ENCODE data around the gene PRDM16.
A peak's percentile ranks its signal among the peaks of the same experiment; 100 is the strongest.

PRDM16 gene

DNA sequence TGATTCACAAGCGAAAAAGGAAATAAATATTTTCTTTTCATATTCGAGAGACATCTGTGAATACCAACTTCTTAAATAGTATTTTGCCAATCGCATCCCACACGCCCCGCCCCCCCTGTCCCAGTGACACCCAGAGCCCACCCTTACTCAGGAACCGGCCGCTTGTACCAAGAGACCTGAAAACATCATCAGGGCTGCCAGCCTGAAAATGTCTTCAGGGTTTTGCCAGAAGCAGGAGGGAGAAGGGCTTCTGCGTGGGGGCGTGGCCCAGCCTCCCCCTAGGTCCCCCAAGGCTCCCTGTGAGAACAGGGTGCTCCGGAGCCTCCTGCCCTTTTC is 126.4 kb downstream of the PRDM16 start:
- Histone ChIP-seq H2BK12ac (ENCODE audit: low read length) (peak overlapping the region; percentile 91), H3K4me1 (ENCODE audit: control insufficient read depth in 2 of 2, insufficient read depth in 1 of 2, low read depth in 1 of 2, low read length in 2 of 2) (peaks cover 0 to 28% of the 10 kb centered on the region in 2 donors)
- DNase-seq (ENCODE audit: low spot score): no peak

GRCh38 chr1:3195966-3196515 is 127.0 kb downstream of the PRDM16 start:
- H3K18ac ChIP-seq (ENCODE audit: low read length): peak overlapping the region; percentile 98
- H2BK120ac ChIP-seq (ENCODE audit: low read depth, low read length): peak overlapping the region; percentile 98
- H3K14ac ChIP-seq (ENCODE audit: low read length): peak overlapping the region; percentile 87
- H4K91ac ChIP-seq (ENCODE audit: low read depth, low read length, poor library complexity): peak overlapping the region; percentile 88
- H3K4me2 ChIP-seq (ENCODE audit: insufficient read depth, low read length, poor library complexity, severe bottlenecking): no peak overlapping the region
- peak overlapping the region; percentile 16 for H2BK5ac ChIP-seq (ENCODE audit: low read length)
- peak overlapping the region; percentile 100 for H2AK5ac ChIP-seq (ENCODE audit: low read depth, low read length)
- H3K9ac ChIP-seq (ENCODE audit: low read depth, low read length, poor library complexity): no peak overlapping the region
- H3K23ac ChIP-seq (ENCODE audit: low read depth, low read length, poor library complexity): peak overlapping the region; percentile 77
- H4K8ac ChIP-seq (ENCODE audit: low read depth, low read length): peak overlapping the region; percentile 55
- no peak overlapping the region for H2AFZ ChIP-seq (ENCODE audit: low read length)
- no CpG with 5 or more reads among the region's 10 CpGs for WGBS, 2 donors (ENCODE audit: extremely low coverage in 2 of 2, insufficient read length in 2 of 2, insufficient replicate concordance in 1 of 2)
- H3K4me3 ChIP-seq (ENCODE audit: low read length in 2 of 2): no peak overlapping the region
- peaks cover 0 to 22% (median 0%) of the 10 kb centered on the region in 3 experiments for H3K27me3 ChIP-seq (ENCODE audit: control insufficient read depth in 3 of 3, insufficient read depth in 3 of 3, low read depth in 1 of 3, low read length in 3 of 3)
- no peak for DNase-seq (ENCODE audit: low spot score)
- H3K4me1 ChIP-seq (ENCODE audit: control insufficient read depth in 2 of 2, insufficient read depth in 1 of 2, low read depth in 1 of 2, low read length in 2 of 2): peaks cover 0 to 28% of the 10 kb centered on the region in 2 donors
- H2BK12ac ChIP-seq (ENCODE audit: low read length): peak overlapping the region; percentile 91
- peaks cover 4% of the 10 kb centered on the region for H3K79me1 ChIP-seq (ENCODE audit: low read depth, low read length)
- H3K9me3 ChIP-seq (replicated peaks in 1 of 2; ENCODE audit: control insufficient read depth in 2 of 2, insufficient read depth in 1 of 2, low read depth in 1 of 2, low read length in 2 of 2): peaks cover 0 to 14% of the 10 kb centered on the region in 2 donors
- H3K27ac ChIP-seq (replicated peaks; ENCODE audit: low read length): no peak overlapping the region
- no peak overlapping the region for H3K4ac ChIP-seq (ENCODE audit: low read length)
- H2BK15ac ChIP-seq (ENCODE audit: low read length): peak overlapping the region; percentile 98
- no peaks in the 10 kb centered on the region for H3K36me3 ChIP-seq (replicated peaks in 1 of 2; ENCODE audit: control insufficient read depth in 2 of 2, insufficient read depth in 2 of 2, low read length in 2 of 2)

More for the DNA sequence above, 126.4 kb downstream of the PRDM16 start:
- H4K91ac ChIP-seq (ENCODE audit: low read depth, low read length, poor library complexity): no peak overlapping the region
- H2AFZ ChIP-seq (ENCODE audit: low read length): no peak overlapping the region
- H3K9ac ChIP-seq (ENCODE audit: low read depth, low read length, poor library complexity): no peak overlapping the region
- peak overlapping the region; percentile 16 for H2BK5ac ChIP-seq (ENCODE audit: low read length)
- H3K4ac ChIP-seq (ENCODE audit: low read length): no peak overlapping the region
- H3K27ac ChIP-seq (replicated peaks; ENCODE audit: low read length): no peak overlapping the region
- no peaks in the 10 kb centered on the region for H3K36me3 ChIP-seq (replicated peaks in 1 of 2; ENCODE audit: control insufficient read depth in 2 of 2, insufficient read depth in 2 of 2, low read length in 2 of 2)
- H4K8ac ChIP-seq (ENCODE audit: low read depth, low read length): no peak overlapping the region
- H3K23ac ChIP-seq (ENCODE audit: low read depth, low read length, poor library complexity): peak overlapping the region; percentile 77
- H3K9me3 ChIP-seq (replicated peaks in 1 of 2; ENCODE audit: control insufficient read depth in 2 of 2, insufficient read depth in 1 of 2, low read depth in 1 of 2, low read length in 2 of 2): peaks cover 0 to 17% of the 10 kb centered on the region in 2 donors
- no peak overlapping the region for H2BK15ac ChIP-seq (ENCODE audit: low read length)
- no peak overlapping the region for H3K4me2 ChIP-seq (ENCODE audit: insufficient read depth, low read length, poor library complexity, severe bottlenecking)
- WGBS, 2 donors (ENCODE audit: extremely low coverage in 2 of 2, insufficient read length in 2 of 2, insufficient replicate concordance in 1 of 2): no CpG with 5 or more reads among the region's 10 CpGs
- H3K4me3 ChIP-seq (ENCODE audit: low read length in 2 of 2): no peak overlapping the region
- peak overlapping the region; percentile 64 for H3K14ac ChIP-seq (ENCODE audit: low read length)
- H2AK5ac ChIP-seq (ENCODE audit: low read depth, low read length): peak overlapping the region; percentile 100
- peak overlapping the region; percentile 1 for H3K18ac ChIP-seq (ENCODE audit: low read length)
- peaks cover 4% of the 10 kb centered on the region for H3K79me1 ChIP-seq (ENCODE audit: low read depth, low read length)
- H2BK120ac ChIP-seq (ENCODE audit: low read depth, low read length): peak overlapping the region; percentile 98
- H3K27me3 ChIP-seq (ENCODE audit: control insufficient read depth in 3 of 3, insufficient read depth in 3 of 3, low read depth in 1 of 3, low read length in 3 of 3): peaks cover 0 to 28% (median 0%) of the 10 kb centered on the region in 3 experiments

DNA sequence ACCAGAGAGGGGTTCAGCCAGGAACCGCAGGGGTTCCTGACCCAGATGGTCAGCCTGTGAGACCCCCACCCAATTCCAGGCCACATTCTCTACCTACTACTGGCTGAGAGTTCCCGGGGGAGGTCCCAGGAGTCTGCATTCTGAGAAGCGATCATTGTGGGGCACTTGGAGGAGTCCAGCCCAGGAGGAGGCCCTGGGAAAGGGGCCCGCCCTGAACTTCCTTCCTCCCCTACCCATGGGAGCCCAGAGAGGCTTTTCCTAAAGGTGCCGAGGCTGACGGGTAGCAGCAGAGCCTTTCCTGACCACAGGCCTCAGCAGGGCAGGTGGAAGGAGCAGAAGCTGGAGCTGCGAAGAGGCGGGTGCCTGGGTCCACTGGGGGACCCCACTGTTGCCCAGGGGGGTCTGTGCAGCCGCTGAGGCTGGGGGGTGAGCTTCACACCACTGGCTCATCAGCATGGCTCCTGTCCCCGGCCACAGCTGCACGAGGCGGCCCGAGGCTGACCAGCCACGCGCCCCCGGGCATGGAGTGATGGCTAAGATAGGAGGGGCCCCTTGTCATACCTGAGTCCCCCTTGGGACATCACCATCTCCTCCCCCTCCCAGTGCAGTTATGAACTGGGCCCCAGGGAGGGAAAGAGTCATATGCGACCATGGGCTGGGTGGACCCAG is 127.7 kb downstream of the PRDM16 start:
- peak overlapping the region; percentile 100 for H2BK12ac ChIP-seq (ENCODE audit: low read length)
- no peak overlapping the region for H3K27ac ChIP-seq (replicated peaks; ENCODE audit: low read length)
- peak overlapping the region; percentile 98 for H2BK120ac ChIP-seq (ENCODE audit: low read depth, low read length)
- H3K27me3 ChIP-seq (ENCODE audit: control insufficient read depth in 3 of 3, insufficient read depth in 3 of 3, low read depth in 1 of 3, low read length in 3 of 3): peaks cover 0 to 22% (median 0%) of the 10 kb centered on the region in 3 experiments
- no peak overlapping the region for H3K23ac ChIP-seq (ENCODE audit: low read depth, low read length, poor library complexity)
- H3K4me3 ChIP-seq (ENCODE audit: low read length in 2 of 2): no peak overlapping the region
- H2BK5ac ChIP-seq (ENCODE audit: low read length): peak overlapping the region; percentile 68
- H4K8ac ChIP-seq (ENCODE audit: low read depth, low read length): peak overlapping the region; percentile 55
- peak overlapping the region; percentile 16 for H3K9ac ChIP-seq (ENCODE audit: low read depth, low read length, poor library complexity)
- H3K14ac ChIP-seq (ENCODE audit: low read length): peak overlapping the region; percentile 87
- H3K79me1 ChIP-seq (ENCODE audit: low read depth, low read length): peaks cover 4% of the 10 kb centered on the region
- peaks cover 0 to 30% of the 10 kb centered on the region in 2 donors for H3K4me1 ChIP-seq (ENCODE audit: control insufficient read depth in 2 of 2, insufficient read depth in 1 of 2, low read depth in 1 of 2, low read length in 2 of 2)
- no peak overlapping the region for H4K91ac ChIP-seq (ENCODE audit: low read depth, low read length, poor library complexity)
- peak overlapping the region; percentile 99 for H2BK15ac ChIP-seq (ENCODE audit: low read length)
- H3K36me3 ChIP-seq (replicated peaks in 1 of 2; ENCODE audit: control insufficient read depth in 2 of 2, insufficient read depth in 2 of 2, low read length in 2 of 2): no peaks in the 10 kb centered on the region
- no peak for DNase-seq (ENCODE audit: low spot score)
- peak overlapping the region; percentile 100 for H2AK5ac ChIP-seq (ENCODE audit: low read depth, low read length)
- H2AFZ ChIP-seq (ENCODE audit: low read length): no peak overlapping the region
- peak overlapping the region; percentile 55 for H3K4ac ChIP-seq (ENCODE audit: low read length)
- no peak overlapping the region for H3K4me2 ChIP-seq (ENCODE audit: insufficient read depth, low read length, poor library complexity, severe bottlenecking)
- no CpG with 5 or more reads among the region's 17 CpGs for WGBS, 2 donors (ENCODE audit: extremely low coverage in 2 of 2, insufficient read length in 2 of 2, insufficient replicate concordance in 1 of 2)
- H3K18ac ChIP-seq (ENCODE audit: low read length): peak overlapping the region; percentile 98
- peaks cover 0 to 8% of the 10 kb centered on the region in 2 donors for H3K9me3 ChIP-seq (replicated peaks in 1 of 2; ENCODE audit: control insufficient read depth in 2 of 2, insufficient read depth in 1 of 2, low read depth in 1 of 2, low read length in 2 of 2)

GRCh38 chr1:3197781-3198316 is 128.8 kb downstream of the PRDM16 start:
- Histone ChIP-seq H2AFZ (ENCODE audit: low read length) (no peak overlapping the region), H3K4me1 (ENCODE audit: control insufficient read depth in 2 of 2, insufficient read depth in 1 of 2, low read depth in 1 of 2, low read length in 2 of 2) (peaks cover 0 to 32% of the 10 kb centered on the region in 2 donors), H3K27ac (replicated peaks; ENCODE audit: low read length) (peak overlapping the region; percentile 90), H3K9ac (ENCODE audit: low read depth, low read length, poor library complexity) (no peak overlapping the region), H2BK15ac (ENCODE audit: low read length) (peak overlapping the region; percentile 99), H2AK5ac (ENCODE audit: low read depth, low read length) (peak overlapping the region; percentile 100), H3K27me3 (ENCODE audit: control insufficient read depth in 3 of 3, insufficient read depth in 3 of 3, low read depth in 1 of 3, low read length in 3 of 3) (peaks cover 0 to 27% (median 0%) of the 10 kb centered on the region in 3 experiments), H3K36me3 (replicated peaks in 1 of 2; ENCODE audit: control insufficient read depth in 2 of 2, insufficient read depth in 2 of 2, low read length in 2 of 2) (no peaks in the 10 kb centered on the region), H3K4ac (ENCODE audit: low read length) (peak overlapping the region; percentile 68), H4K91ac (ENCODE audit: low read depth, low read length, poor library complexity) (peak overlapping the region; percentile 95), H4K8ac (ENCODE audit: low read depth, low read length) (peak overlapping the region; percentile 92), H3K4me2 (ENCODE audit: insufficient read depth, low read length, poor library complexity, severe bottlenecking) (no peak overlapping the region), H3K4me3 (ENCODE audit: low read length in 2 of 2) (no peak overlapping the region), H3K18ac (ENCODE audit: low read length) (peak overlapping the region; percentile 98), H2BK120ac (ENCODE audit: low read depth, low read length) (peak overlapping the region; percentile 98), H2BK5ac (ENCODE audit: low read length) (peak overlapping the region; percentile 87), H3K23ac (ENCODE audit: low read depth, low read length, poor library complexity) (no peak overlapping the region), H3K79me1 (ENCODE audit: low read depth, low read length) (peaks cover 4% of the 10 kb centered on the region), H2BK12ac (ENCODE audit: low read length) (peak overlapping the region; percentile 82), H3K9me3 (replicated peaks in 1 of 2; ENCODE audit: control insufficient read depth in 2 of 2, insufficient read depth in 1 of 2, low read depth in 1 of 2, low read length in 2 of 2) (peaks cover 0 to under 1% of the 10 kb centered on the region in 2 donors), H3K14ac (ENCODE audit: low read length) (peak overlapping the region; percentile 78)
- no peak for DNase-seq (ENCODE audit: low spot score)
- no CpG with 5 or more reads among the region's 22 CpGs for WGBS, 2 donors (ENCODE audit: extremely low coverage in 2 of 2, insufficient read length in 2 of 2, insufficient replicate concordance in 1 of 2)

Measured in neuronal stem cell (in vitro differentiated cells).